H9 (cell line): ENCODE data around the gene OOEP. TPM values are rescaled to one million over a fixed set of nuclear protein-coding genes. Genes with fewer than 3 reads are reported as not detected.

Experiments used
- DNase-seq: peaks from one replicate; pipeline ENCODE4 v3.0.0-alpha.2; 2017
- H2AFZ ChIP-seq: one replicate; pipeline ENCODE4 v1.6.1; 2013; ENCODE audit warnings: mild to moderate bottlenecking, low read length, control low read depth, moderate library complexity
- H2AK5ac ChIP-seq: 2 replicates; pipeline ENCODE4 v1.6.1; 2013; ENCODE audit warnings: low read length, control low read depth, mixed read lengths; ENCODE audit not compliant: insufficient read length
- H2BK120ac ChIP-seq: one replicate; pipeline ENCODE4 v1.6.1; 2013; ENCODE audit warnings: low read depth, mild to moderate bottlenecking, low read length, control low read depth, inconsistent platforms; ENCODE audit not compliant: poor library complexity, severe bottlenecking
- H2BK12ac ChIP-seq: 2 replicates; pipeline ENCODE4 v1.6.1; 2013; ENCODE audit warnings: low read length, control low read depth, mixed read lengths, low read depth; ENCODE audit not compliant: insufficient read length
- H2BK15ac ChIP-seq: 2 replicates; pipeline ENCODE4 v1.6.1; 2013; ENCODE audit warnings: low read depth, low read length, control low read depth
- H2BK20ac ChIP-seq: one replicate; pipeline ENCODE4 v1.6.1; 2013; ENCODE audit warnings: low read depth, mild to moderate bottlenecking, low read length, control low read depth, inconsistent platforms; ENCODE audit not compliant: poor library complexity, severe bottlenecking
- H2BK5ac ChIP-seq: 2 replicates; pipeline ENCODE4 v1.6.1; 2013; ENCODE audit warnings: low read length, control low read depth, mixed read lengths; ENCODE audit not compliant: insufficient read length
- H3K14ac ChIP-seq: 2 replicates; pipeline ENCODE4 v1.6.1; 2013; ENCODE audit warnings: low read length, control low read depth; ENCODE audit not compliant: insufficient read depth
- H3K18ac ChIP-seq: 2 replicates; pipeline ENCODE4 v1.6.1; 2013; ENCODE audit warnings: low read depth, mild to moderate bottlenecking, mixed read lengths, low read length, control low read depth; ENCODE audit not compliant: insufficient read length
- H3K23ac ChIP-seq: 2 replicates; pipeline ENCODE4 v1.6.1; 2013; ENCODE audit warnings: low read length, control low read depth, mixed read lengths, low read depth; ENCODE audit not compliant: insufficient read length
- H3K23me2 ChIP-seq: 2 replicates; pipeline ENCODE4 v1.6.1; 2013; ENCODE audit warnings: low read depth, mild to moderate bottlenecking, mixed read lengths, low read length, control low read depth; ENCODE audit not compliant: insufficient read length, poor library complexity, severe bottlenecking
- H3K27ac ChIP-seq: 2 replicates; pipeline ENCODE4 v1.5.1; 2013; ENCODE audit warnings: low read length, control low read depth, mixed read lengths, low read depth; ENCODE audit not compliant: insufficient read length
- H3K27me3 ChIP-seq: 2 replicates; pipeline ENCODE4 v1.6.1; 2013; ENCODE audit warnings: low read length, control low read depth, inconsistent platforms; ENCODE audit not compliant: insufficient read depth
- H3K4ac ChIP-seq: 2 replicates; pipeline ENCODE4 v1.6.1; 2013; ENCODE audit warnings: low read depth, mild to moderate bottlenecking, control low read depth, inconsistent platforms, low read length, moderate library complexity
- H3K4me1 ChIP-seq: 2 replicates; pipeline ENCODE4 v1.6.1; 2013; ENCODE audit warnings: low read length, control low read depth, inconsistent platforms; ENCODE audit not compliant: insufficient read depth
- H3K4me2 ChIP-seq: 2 replicates; pipeline ENCODE4 v1.6.1; 2013; ENCODE audit warnings: low read length, control low read depth, mixed read lengths; ENCODE audit not compliant: insufficient read length, insufficient read depth
- H3K56ac ChIP-seq: 2 replicates; pipeline ENCODE4 v1.6.1; 2013; ENCODE audit warnings: low read depth, mild to moderate bottlenecking, mixed read lengths, low read length, control low read depth; ENCODE audit not compliant: insufficient read length
- H3K79me1 ChIP-seq: 2 replicates; pipeline ENCODE4 v1.6.1; 2013; ENCODE audit warnings: low read depth, mild to moderate bottlenecking, moderate library complexity, low read length, control low read depth, inconsistent platforms; ENCODE audit not compliant: insufficient read depth, poor library complexity, severe bottlenecking
- H3K79me2 ChIP-seq: 2 replicates; pipeline ENCODE4 v1.6.1; 2013; ENCODE audit warnings: low read length, control low read depth, inconsistent platforms; ENCODE audit not compliant: insufficient read depth
- H3K9ac ChIP-seq: 2 replicates; pipeline ENCODE4 v1.6.1; 2013; ENCODE audit warnings: low read length, control low read depth, mixed read lengths; ENCODE audit not compliant: insufficient read length; ENCODE audit errors: extremely low read depth
- H3K9me3 ChIP-seq: one replicate; pipeline ENCODE4 v1.6.1; 2013; ENCODE audit warnings: low read depth, low read length, inconsistent platforms; ENCODE audit not compliant: control insufficient read depth
- H3T11ph ChIP-seq: one replicate; pipeline ENCODE4 v1.6.1; 2013; ENCODE audit warnings: mild to moderate bottlenecking, low read length, control low read depth, inconsistent platforms
- H4K20me1 ChIP-seq: one replicate; pipeline ENCODE4 v1.6.1; 2013; ENCODE audit not compliant: control insufficient read depth, insufficient read length, insufficient read depth
- H4K5ac ChIP-seq: 2 replicates; pipeline ENCODE4 v1.6.1; 2013; ENCODE audit warnings: low read depth, mild to moderate bottlenecking, mixed read lengths, low read length, control low read depth; ENCODE audit not compliant: insufficient read length
- H4K8ac ChIP-seq: replicated peaks from 2 replicates; pipeline ENCODE4 v1.6.1; 2013; ENCODE audit warnings: low read length, control low read depth, mixed read lengths, low read depth; ENCODE audit not compliant: insufficient read length
- H4K91ac ChIP-seq: 2 replicates; pipeline ENCODE4 v1.6.1; 2013; ENCODE audit warnings: low read depth, mild to moderate bottlenecking, moderate library complexity, mixed read lengths, low read length, control low read depth; ENCODE audit not compliant: insufficient read length
- H3K27ac Mint-ChIP-seq, 3 experiments: 2 replicates in 2 of 3; 3 replicates in 1 of 3; pipeline ENCODE4 v1.8.0; 2020 to 2021; ENCODE audit warnings: mixed read lengths in 3 of 3, mild to moderate bottlenecking in 1 of 3, moderate library complexity in 1 of 3
- H3K27me3 Mint-ChIP-seq: 2 replicates; pipeline ENCODE4 v1.8.0; 2021; ENCODE audit warnings: low read depth, mild to moderate bottlenecking, moderate library complexity, mixed read lengths
- H3K36me3 Mint-ChIP-seq, 3 experiments: 2 replicates in 2 of 3; 3 replicates in 1 of 3; pipeline ENCODE4 v1.8.0; 2020 to 2021; ENCODE audit warnings: low read depth in 3 of 3, mixed read lengths in 3 of 3; ENCODE audit not compliant: insufficient read depth in 1 of 3
- H3K4me1 Mint-ChIP-seq, 2 experiments: 2 replicates each; pipeline ENCODE4 v1.8.0; 2020; ENCODE audit warnings: mixed read lengths in 2 of 2
- H3K4me3 Mint-ChIP-seq, 2 experiments: 2 replicates in 1 of 2; 3 replicates in 1 of 2; pipeline ENCODE4 v1.8.0; 2020 to 2021; ENCODE audit warnings: mild to moderate bottlenecking in 2 of 2, mixed read lengths in 2 of 2, moderate library complexity in 1 of 2
- H3K9me3 Mint-ChIP-seq, 2 experiments: 2 replicates in 1 of 2; 3 replicates in 1 of 2; pipeline ENCODE4 v1.8.0; 2020; ENCODE audit warnings: mild to moderate bottlenecking in 2 of 2, mixed read lengths in 2 of 2, moderate library complexity in 1 of 2
- CTCF ChIP-seq: fragments of 200-600 bp; sonication (generic); conservative IDR thresholded peaks from 3 replicates; pipeline ENCODE4 v1.8.0; 2021; ENCODE audit warnings: antibody characterized with exemption, mild to moderate bottlenecking
- WGBS: extraction: QIAGEN DNeasy Blood & Tissue Kit; methylation state at CpG from one replicate; pipeline ENCODE4 v1.1.7; 2013; ENCODE audit warnings: missing lambda C conversion rate, low lambda C conversion rate, mixed read lengths; ENCODE audit not compliant: insufficient read length; ENCODE audit errors: extremely low coverage; 5-methylcytosine and 5-hydroxymethylcytosine counted together
- total RNA-seq: library from RNA; stranded (reverse); gene quantifications from 2 replicates; pipeline ENCODE4 v1.2.1, GENCODE V29; 2021

The OOEP gene
- total RNA-seq, 1 experiment from 2014 or later: not detected

DNA sequence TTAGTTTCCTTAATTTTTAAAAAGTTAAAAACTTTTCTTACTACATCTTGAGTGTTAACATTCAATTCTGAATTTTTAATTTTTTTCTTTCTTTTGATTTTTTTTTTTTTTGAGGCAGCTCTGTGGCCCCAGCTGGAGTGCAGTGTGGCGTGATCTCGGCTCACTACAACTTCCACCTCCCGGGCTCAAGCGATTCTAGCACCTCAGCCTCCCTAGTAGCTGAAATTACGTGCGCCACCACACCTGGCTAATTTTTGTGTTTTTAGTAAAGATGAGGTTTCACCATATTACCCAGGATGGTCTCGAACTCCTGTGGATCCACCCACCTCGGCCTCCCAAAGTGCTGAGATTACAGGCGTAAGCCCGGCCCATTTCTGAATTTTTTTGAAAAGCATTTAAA, 26.2 kb upstream of the OOEP start:
- no peak overlapping the region for H3K23ac ChIP-seq
- no peak for DNase-seq
- Mint-ChIP-seq H3K9me3 (peaks cover 3% of the 10 kb centered on the region in 2 experiments; a peak in 4 of 5 replicates), H3K36me3 (no peaks in the 10 kb centered on the region; a peak in 2 of 7 replicates), H3K27ac (no peak overlapping the region), H3K27me3 (peaks cover 3% of the 10 kb centered on the region), H3K4me1 (peaks cover 0 to 4% of the 10 kb centered on the region in 2 experiments; a peak in 2 of 4 replicates), H3K4me3 (no peak overlapping the region)
- no peak overlapping the region for H3K18ac ChIP-seq
- no peaks in the 10 kb centered on the region for H3K9me3 ChIP-seq
- no peak overlapping the region for H2BK20ac ChIP-seq
- no peak overlapping the region for H3K27ac ChIP-seq
- no peak overlapping the region for H4K91ac ChIP-seq
- no peaks in the 10 kb centered on the region for H3K23me2 ChIP-seq
- H2BK5ac ChIP-seq: no peak overlapping the region
- no peak overlapping the region for H2AFZ ChIP-seq
- no peak overlapping the region for H3T11ph ChIP-seq
- H3K14ac ChIP-seq: no peak overlapping the region
- H3K79me1 ChIP-seq: no peaks in the 10 kb centered on the region
- no peak overlapping the region for H3K4me2 ChIP-seq
- no CpG with 5 or more reads among the region's 10 CpGs for WGBS
- no peaks in the 10 kb centered on the region for H3K79me2 ChIP-seq
- H3K56ac ChIP-seq: no peak overlapping the region
- H3K27me3 ChIP-seq: no peaks in the 10 kb centered on the region
- H3K4me1 ChIP-seq: no peaks in the 10 kb centered on the region
- H2BK120ac ChIP-seq: no peak overlapping the region
- no peak overlapping the region for H4K5ac ChIP-seq
- H2AK5ac ChIP-seq: no peak overlapping the region
- no peak for TF ChIP-seq CTCF
- H4K20me1 ChIP-seq: no peaks in the 10 kb centered on the region
- no peak overlapping the region for H2BK12ac ChIP-seq
- no peak overlapping the region for H3K9ac ChIP-seq
- no peak overlapping the region for H4K8ac ChIP-seq
- H2BK15ac ChIP-seq: no peak overlapping the region
- H3K4ac ChIP-seq: no peak overlapping the region
